ENCODE measurements around the gene GOLGA8R. TPM values are rescaled to one million over a fixed set of nuclear protein-coding genes. Genes with fewer than 3 reads are reported as not detected.
"Not testable (repeated sequence)": the region's sequence is repeated elsewhere in the genome, so short reads cannot be mapped to it uniquely, and the experiment has no call there.

GOLGA8R gene
- polyA plus RNA-seq, 2 of the 4 experiments (the other 2 are of a cell fraction): 0.56 to 1.0 TPM

DNA sequence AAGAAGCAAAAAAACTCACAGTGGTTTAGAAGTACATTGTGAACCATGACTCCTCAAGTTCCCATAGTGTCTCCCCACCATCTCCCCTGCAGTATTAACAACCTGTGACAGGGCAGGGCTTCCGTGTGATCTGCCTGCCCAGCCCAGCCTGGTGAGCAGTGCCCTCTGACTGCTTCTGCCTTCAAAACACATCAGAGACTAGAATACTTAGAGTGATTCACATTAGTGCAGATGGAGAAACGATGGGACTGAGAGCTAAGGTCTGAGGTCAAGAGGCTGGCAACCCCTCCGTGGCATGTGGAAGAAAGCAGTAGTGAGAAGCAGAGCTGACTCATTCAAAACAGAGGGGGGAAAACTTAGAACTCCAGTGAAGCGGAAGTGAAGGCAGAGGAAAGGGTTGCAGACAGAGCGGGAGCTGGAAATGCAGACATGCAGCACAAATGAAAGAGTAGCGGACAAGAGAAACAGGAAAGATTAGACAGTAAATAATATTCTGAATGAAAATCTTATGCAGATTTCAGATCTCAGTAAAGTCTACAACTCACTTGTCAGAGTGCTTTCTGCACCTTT, 27.7 kb downstream of the GOLGA8R start:
- POLR2A ChIA-PET; H3K4me3 ChIP-seq; FAIRE-seq; H3K9me3 ChIP-seq; H3K27ac ChIP-seq; H3K4me1 ChIP-seq; DNase-seq (ENCODE audit: low read depth in 1 of 2, low spot score in 1 of 2); H3K4me2 ChIP-seq; CTCF ChIA-PET: not testable (repeated sequence)
- peak; percentile 83 to 100 for ATAC-seq
- WGBS (ENCODE audit: missing lambda C conversion rate): no CpG with 5 or more reads among the region's 6 CpGs

DNA sequence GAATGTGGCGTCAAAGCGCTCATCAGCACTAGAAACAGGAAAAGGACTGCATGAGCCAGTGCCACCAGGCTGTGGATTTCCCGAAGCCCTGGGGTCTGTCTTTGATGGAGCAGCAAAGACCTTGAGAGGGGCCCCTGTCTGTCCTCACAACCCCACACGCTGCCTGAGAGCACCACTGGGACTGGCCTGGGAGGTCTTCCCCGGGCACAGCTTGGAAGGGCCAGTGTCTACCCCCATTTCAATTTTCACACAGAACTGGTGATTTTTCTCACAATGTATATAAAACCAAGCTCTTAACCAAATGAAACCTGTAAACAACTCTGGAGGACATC, 37.0 kb downstream of the GOLGA8R start:
- CTCF ChIA-PET; H3K4me2 ChIP-seq; H3K27ac ChIP-seq; H3K4me1 ChIP-seq; POLR2A ChIA-PET; H3K4me3 ChIP-seq; DNase-seq (ENCODE audit: low read depth in 1 of 2, low spot score in 1 of 2); FAIRE-seq; H3K9me3 ChIP-seq: not testable (repeated sequence)
- WGBS (ENCODE audit: missing lambda C conversion rate): no CpG with 5 or more reads among the region's 5 CpGs
- ATAC-seq: peak in 1 of 2 experiments; percentile 41; a peak in 3 of 6 replicates

GRCh38 chr15:30376375-30377081, 37.5 kb downstream of the GOLGA8R start:
- FAIRE-seq; H3K27ac ChIP-seq; H3K9me3 ChIP-seq; H3K4me1 ChIP-seq; H3K4me2 ChIP-seq; CTCF ChIA-PET; POLR2A ChIA-PET; DNase-seq (ENCODE audit: low read depth in 1 of 2, low spot score in 1 of 2); H3K4me3 ChIP-seq: not testable (repeated sequence)
- WGBS (ENCODE audit: missing lambda C conversion rate): no CpG with 5 or more reads among the region's 17 CpGs
- peak; percentile 68 to 83 for ATAC-seq

DNA sequence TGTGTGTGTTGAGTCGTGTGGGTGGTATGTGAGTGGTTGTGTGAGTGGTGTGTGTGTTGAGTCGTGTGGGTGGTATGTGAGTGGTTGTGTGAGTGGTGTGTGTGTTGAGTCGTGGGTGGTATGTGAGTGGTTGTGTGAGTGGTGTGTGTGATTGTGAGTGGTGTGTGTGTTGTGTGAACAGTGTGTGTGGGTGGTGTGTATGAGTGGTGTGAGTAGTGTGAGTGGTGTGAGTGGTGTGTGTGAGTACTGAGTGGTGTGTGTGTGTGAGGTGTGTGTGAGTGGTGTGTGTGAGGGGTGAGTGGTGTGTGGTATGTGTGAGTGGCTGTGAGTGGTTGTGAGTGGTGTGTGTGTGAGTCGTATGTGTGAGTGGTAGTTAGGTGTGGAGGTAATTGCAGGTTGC, 38.2 kb downstream of the GOLGA8R start:
- H3K4me3 ChIP-seq, POLR2A ChIA-PET, ATAC-seq, CTCF ChIA-PET, H3K4me1 ChIP-seq, H3K27ac ChIP-seq, H3K4me2 ChIP-seq, FAIRE-seq, H3K9me3 ChIP-seq: not testable (repeated sequence)
- DNase-seq (ENCODE audit: low read depth in 1 of 2, low spot score in 1 of 2): peak in 1 of 2 experiments; percentile 2
- 40% methylated on average over 4 of the region's 4 CpGs for WGBS (ENCODE audit: missing lambda C conversion rate)

GRCh38 chr15:30374862-30375261, 39.2 kb downstream of the GOLGA8R start:
- H3K4me2 ChIP-seq; H3K4me3 ChIP-seq; FAIRE-seq; H3K4me1 ChIP-seq; CTCF ChIA-PET; DNase-seq (ENCODE audit: low read depth in 1 of 2, low spot score in 1 of 2); H3K27ac ChIP-seq; ATAC-seq; H3K9me3 ChIP-seq; POLR2A ChIA-PET: not testable (repeated sequence)
- WGBS (ENCODE audit: missing lambda C conversion rate): no CpG with 5 or more reads among the region's 10 CpGs

DNA sequence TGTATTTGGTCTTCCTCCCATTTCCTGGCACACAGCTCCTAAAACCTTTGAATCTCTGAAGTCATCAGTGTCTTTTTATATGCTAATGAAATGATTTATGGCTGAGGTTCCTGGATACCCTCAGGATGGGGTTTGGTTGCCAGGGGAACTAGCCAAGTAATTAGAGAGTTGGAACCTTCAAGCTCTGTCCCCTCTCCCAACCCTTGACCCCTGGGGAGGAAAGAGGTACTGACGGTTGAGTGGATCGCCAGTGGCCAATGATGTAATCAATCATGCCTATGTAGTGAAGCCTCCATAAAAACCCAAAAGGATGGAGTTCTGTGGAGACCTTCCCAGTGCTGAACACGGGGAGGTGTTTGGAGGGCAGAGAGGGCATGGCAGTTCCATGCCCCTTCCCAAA, 45.8 kb downstream of the GOLGA8R start:
- H3K4me1 ChIP-seq; H3K4me3 ChIP-seq; H3K9me3 ChIP-seq; CTCF ChIA-PET; H3K27ac ChIP-seq; POLR2A ChIA-PET; DNase-seq (ENCODE audit: low read depth in 1 of 2, low spot score in 1 of 2); ATAC-seq; FAIRE-seq; H3K4me2 ChIP-seq: not testable (repeated sequence)
- WGBS (ENCODE audit: missing lambda C conversion rate): no CpG with 5 or more reads among the region's 3 CpGs

- H3K4me3 ChIP-seq; H3K4me1 ChIP-seq; DNase-seq (ENCODE audit: low read depth in 1 of 2, low spot score in 1 of 2); H3K9me3 ChIP-seq; CTCF ChIA-PET; H3K4me2 ChIP-seq; POLR2A ChIA-PET; H3K27ac ChIP-seq; FAIRE-seq; ATAC-seq: not testable (repeated sequence)
- WGBS (ENCODE audit: missing lambda C conversion rate): 79% methylated on average over 14 of the region's 17 CpGs
Observed at GRCh38 chr15:30367246-30367645, 46.8 kb downstream of the GOLGA8R start.

DNA sequence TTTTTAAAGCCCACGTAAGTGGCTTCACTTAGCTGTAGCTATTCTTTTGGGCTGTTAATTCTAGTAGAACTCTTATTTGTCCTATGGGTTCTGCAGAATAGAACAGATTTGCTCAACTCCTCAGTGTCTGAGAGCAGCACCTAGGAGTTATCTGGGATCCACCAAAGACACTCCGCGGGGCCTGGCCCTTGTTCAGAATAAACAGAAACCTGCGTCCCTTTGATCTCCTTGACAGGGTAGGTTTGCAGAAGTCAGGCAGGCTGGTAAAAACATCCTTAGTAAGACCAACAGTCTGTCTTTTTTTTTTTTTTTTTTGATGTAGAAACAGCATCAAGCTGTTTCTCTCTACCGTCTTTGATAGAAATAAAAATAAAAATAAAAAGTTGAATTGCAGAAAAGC, 52.7 kb downstream of the GOLGA8R start:
- H3K4me1 ChIP-seq; DNase-seq (ENCODE audit: low read depth in 1 of 2, low spot score in 1 of 2); H3K4me3 ChIP-seq; ATAC-seq; FAIRE-seq; H3K27ac ChIP-seq; H3K9me3 ChIP-seq; H3K4me2 ChIP-seq; POLR2A ChIA-PET; CTCF ChIA-PET: not testable (repeated sequence)
- WGBS (ENCODE audit: missing lambda C conversion rate): 84% methylated on average over 2 of the region's 5 CpGs

DNA sequence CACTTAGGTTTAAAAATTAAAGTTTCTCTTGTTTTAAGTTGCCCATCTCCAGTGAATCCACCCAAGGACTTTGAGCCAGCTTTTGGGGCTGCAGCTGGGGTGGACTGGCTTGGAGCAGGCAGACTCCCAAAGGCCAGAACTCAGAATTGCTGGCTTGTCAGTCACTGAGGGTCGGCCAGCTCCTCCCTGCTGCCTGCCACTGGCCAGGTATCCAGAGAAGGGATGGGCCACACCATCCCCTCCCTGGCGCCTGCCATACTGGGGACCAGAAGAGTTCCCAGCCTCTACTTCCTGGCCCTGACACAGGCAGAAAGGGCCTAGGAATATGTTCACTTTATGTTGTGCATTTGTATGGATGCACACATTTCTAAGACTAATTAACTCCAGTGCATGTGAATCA, 53.1 kb downstream of the GOLGA8R start:
- H3K9me3 ChIP-seq; H3K4me3 ChIP-seq; H3K4me1 ChIP-seq; CTCF ChIA-PET; ATAC-seq; FAIRE-seq; H3K27ac ChIP-seq; H3K4me2 ChIP-seq; POLR2A ChIA-PET; DNase-seq (ENCODE audit: low read depth in 1 of 2, low spot score in 1 of 2): not testable (repeated sequence)
- no CpG with 5 or more reads among the region's 2 CpGs for WGBS (ENCODE audit: missing lambda C conversion rate)

GRCh38 chr15:30355043-30355442, 59.0 kb downstream of the GOLGA8R start:
- H3K27ac ChIP-seq; FAIRE-seq; DNase-seq (ENCODE audit: low read depth in 1 of 2, low spot score in 1 of 2); CTCF ChIA-PET; H3K4me2 ChIP-seq; POLR2A ChIA-PET; H3K4me1 ChIP-seq; H3K9me3 ChIP-seq; H3K4me3 ChIP-seq; ATAC-seq: not testable (repeated sequence)
- 53% methylated on average over 5 of the region's 6 CpGs for whole genome bisulfite sequencing (ENCODE audit: missing lambda C conversion rate)

All from A549 (cell line).